HG02610 (cell line): Measurements from ENCODE around the gene SELENOO.

Experiments
- ATAC-seq: cut with Tn5 transposase; IDR thresholded peaks from one replicate; pipeline ENCODE4 v1.9.1; 2021; ENCODE audit warnings: mild to moderate bottlenecking, moderate library complexity; ENCODE audit not compliant: unreplicated experiment

SELENOO gene

GRCh38 chr22:50171319-50171964 is 29.4 kb upstream of the SELENOO start:
- ATAC-seq: no peak

GRCh38 chr22:50171965-50172421 is 28.8 kb upstream of the SELENOO start:
- ATAC-seq: no peak

- ATAC-seq: no peak
Observed at GRCh38 chr22:50173311-50173982, 27.4 kb upstream of the SELENOO start.

GRCh38 chr22:50173983-50174355 is 26.8 kb upstream of the SELENOO start:
- no peak for ATAC-seq

GRCh38 chr22:50174382-50175190 is 26.2 kb upstream of the SELENOO start:
- no peak for ATAC-seq

- ATAC-seq: no peak
Observed at GRCh38 chr22:50175191-50175461, 25.7 kb upstream of the SELENOO start.

GRCh38 chr22:50175921-50176849 is 24.6 kb upstream of the SELENOO start:
- ATAC-seq: no peak

- no peak for ATAC-seq
Observed at GRCh38 chr22:50176850-50177536, 23.8 kb upstream of the SELENOO start.

- ATAC-seq: no peak
Observed at GRCh38 chr22:50177537-50178470, 23.0 kb upstream of the SELENOO start.

- ATAC-seq: no peak
Observed at GRCh38 chr22:50178471-50178864, 22.3 kb upstream of the SELENOO start.

- ATAC-seq: no peak
Observed at GRCh38 chr22:50178871-50179869, 21.6 kb upstream of the SELENOO start.

- ATAC-seq: no peak
Observed at GRCh38 chr22:50179937-50180726, 20.7 kb upstream of the SELENOO start.

GRCh38 chr22:50180727-50181521 is 19.9 kb upstream of the SELENOO start:
- ATAC-seq: no peak

GRCh38 chr22:50182176-50183081 is 18.4 kb upstream of the SELENOO start:
- ATAC-seq: no peak

- no peak for ATAC-seq
Observed at GRCh38 chr22:50183141-50183971, 17.5 kb upstream of the SELENOO start.
